GM12874 (cell line): ENCODE results near the gene PRR14L.

Experiments
- TF ChIP-seq, protein P1 (sequence below): IDR thresholded peaks from 2 replicates; pipeline ENCODE4 v1.5.1; 2011; ENCODE audit warnings: low read depth, mild to moderate bottlenecking, control low read depth, low read length, moderate library complexity; ENCODE audit not compliant: insufficient read depth

The PRR14L gene

GRCh38 chr22:31749636-31750364, at the start of gene PRR14L:
Gene PRR14L, minus strand, starts transcription at chr22:31750132. Its CDS starts 11,272 bp downstream, at chr22:31738860.
- TF ChIP-seq, protein P1, sequence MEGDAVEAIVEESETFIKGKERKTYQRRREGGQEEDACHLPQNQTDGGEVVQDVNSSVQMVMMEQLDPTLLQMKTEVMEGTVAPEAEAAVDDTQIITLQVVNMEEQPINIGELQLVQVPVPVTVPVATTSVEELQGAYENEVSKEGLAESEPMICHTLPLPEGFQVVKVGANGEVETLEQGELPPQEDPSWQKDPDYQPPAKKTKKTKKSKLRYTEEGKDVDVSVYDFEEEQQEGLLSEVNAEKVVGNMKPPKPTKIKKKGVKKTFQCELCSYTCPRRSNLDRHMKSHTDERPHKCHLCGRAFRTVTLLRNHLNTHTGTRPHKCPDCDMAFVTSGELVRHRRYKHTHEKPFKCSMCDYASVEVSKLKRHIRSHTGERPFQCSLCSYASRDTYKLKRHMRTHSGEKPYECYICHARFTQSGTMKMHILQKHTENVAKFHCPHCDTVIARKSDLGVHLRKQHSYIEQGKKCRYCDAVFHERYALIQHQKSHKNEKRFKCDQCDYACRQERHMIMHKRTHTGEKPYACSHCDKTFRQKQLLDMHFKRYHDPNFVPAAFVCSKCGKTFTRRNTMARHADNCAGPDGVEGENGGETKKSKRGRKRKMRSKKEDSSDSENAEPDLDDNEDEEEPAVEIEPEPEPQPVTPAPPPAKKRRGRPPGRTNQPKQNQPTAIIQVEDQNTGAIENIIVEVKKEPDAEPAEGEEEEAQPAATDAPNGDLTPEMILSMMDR = no peak

GRCh38 chr22:31790240-31790639, 40.3 kb upstream of the PRR14L start:
- TF ChIP-seq, protein P1 = no peak

DNA sequence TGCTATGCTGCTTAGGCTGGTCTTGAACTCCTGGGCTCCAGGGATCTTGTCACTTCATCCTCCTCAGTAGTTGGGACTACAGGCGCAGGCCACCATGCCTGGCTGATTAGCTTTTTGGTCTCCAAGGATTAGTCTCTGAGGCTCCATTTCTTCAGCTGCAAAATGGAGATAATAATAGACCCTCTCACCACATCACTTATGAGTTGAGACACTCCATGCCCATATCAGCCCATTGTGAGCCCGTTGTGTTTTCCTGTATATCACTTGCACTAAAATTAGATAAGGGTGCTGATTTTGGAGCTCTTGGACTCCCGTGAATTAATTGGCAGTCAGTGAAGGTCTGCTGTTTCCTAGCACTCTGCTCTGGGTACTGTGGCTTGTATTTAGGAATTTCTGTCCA, 39.9 kb upstream of the PRR14L start:
- TF ChIP-seq, protein P1 = no peak

DNA sequence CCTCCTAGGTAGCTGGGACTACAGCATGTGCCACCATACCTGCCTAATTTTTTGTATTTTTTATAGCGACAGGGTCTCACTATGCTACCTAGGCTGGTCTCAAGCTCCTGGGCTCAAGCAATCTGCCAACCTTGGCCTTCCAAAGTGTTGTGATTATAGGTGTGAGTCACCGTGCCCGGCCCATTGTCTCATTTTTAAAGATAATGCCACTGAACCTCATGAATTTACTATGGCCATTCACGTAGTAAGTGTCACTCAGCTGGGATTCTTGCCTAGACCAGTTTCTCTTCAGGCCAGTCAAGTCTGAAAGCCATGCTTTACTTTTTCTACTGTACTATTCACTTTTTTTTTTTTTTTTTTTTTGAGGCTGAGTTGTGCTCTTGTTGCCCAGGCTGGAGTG, 26.3 kb upstream of the PRR14L start:
- TF ChIP-seq, protein P1 = no peak

- TF ChIP-seq, protein P1 = no peak
Measured at GRCh38 chr22:31773416-31773815, 23.5 kb upstream of the PRR14L start.

DNA sequence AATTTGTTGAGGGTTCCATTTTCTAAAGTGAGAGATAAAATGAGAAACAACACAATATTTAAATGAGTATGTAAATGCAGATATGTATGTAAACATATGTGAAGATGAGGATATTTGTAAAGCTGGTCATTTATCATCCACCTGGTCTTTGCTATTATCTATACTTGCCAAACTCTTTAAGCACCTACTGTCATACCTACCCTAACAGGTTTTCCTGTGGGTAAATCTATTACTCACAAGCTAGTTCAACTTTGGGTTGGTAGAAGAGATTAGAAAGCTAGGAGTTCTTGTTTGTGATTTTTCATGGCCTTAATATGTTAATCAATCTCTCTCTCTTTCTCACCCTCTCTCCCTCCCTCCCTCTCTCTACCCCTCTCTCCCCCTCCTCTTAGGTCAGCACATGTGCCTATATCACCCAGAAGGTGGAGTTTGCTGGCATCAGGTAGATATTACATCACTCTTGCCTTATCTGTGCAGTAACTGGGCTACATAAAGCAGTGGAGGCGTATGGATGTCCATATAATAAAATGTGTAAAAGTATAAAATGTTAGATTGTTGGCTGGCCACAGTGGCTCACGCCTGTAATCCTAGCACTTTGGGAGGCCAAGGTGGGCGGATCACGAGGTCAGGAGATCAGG, 18.6 kb upstream of the PRR14L start:
- TF ChIP-seq, protein P1 = no peak

- TF ChIP-seq, protein P1 = no peak
Measured at GRCh38 chr22:31764785-31765184, 14.9 kb upstream of the PRR14L start.
